Endothelial cell of hepatic sinusoid (primary cell): ENCODE results near the gene BBLN.
"Not testable (repeated sequence)": the region's sequence is repeated elsewhere in the genome, so short reads cannot be mapped to it uniquely, and the experiment has no call there.

ENCODE experiments used
- in situ Hi-C: cut with HindIII; loops from 2 replicates; pipeline ENCODE4 v1.10.0; 2017; ENCODE audit warnings: low sequenced_read_pairs

Gene BBLN

GRCh38 chr9:128162215-128163026 is 2.4 kb downstream of the BBLN start:
- in situ Hi-C loops, result no loop called here

- in situ Hi-C loops, result no loop called here
Measured at GRCh38 chr9:128163027-128163515, 3.0 kb downstream of the BBLN start.

GRCh38 chr9:128163523-128164306 is 3.6 kb downstream of the BBLN start:
- in situ Hi-C loops, result no loop called here

GRCh38 chr9:128164307-128164885 is 4.3 kb downstream of the BBLN start:
- in situ Hi-C loops, result no loop called here

GRCh38 chr9:128166169-128166568 is 6.1 kb downstream of the BBLN start:
- in situ Hi-C loops, result no loop called here

- in situ Hi-C loops, result no loop called here
Measured at GRCh38 chr9:128167209-128167608, 7.1 kb downstream of the BBLN start.

- in situ Hi-C loops, result no loop called here
Measured at GRCh38 chr9:128168731-128169308, 8.8 kb downstream of the BBLN start.

GRCh38 chr9:128169492-128169891 is 9.4 kb downstream of the BBLN start:
- in situ Hi-C loops, result no loop called here

GRCh38 chr9:128169925-128170324 is 9.9 kb downstream of the BBLN start:
- in situ Hi-C loops, result no loop called here

GRCh38 chr9:128174062-128174461 is 14.0 kb downstream of the BBLN start:
- in situ Hi-C loops, result no loop called here

GRCh38 chr9:128175102-128175563 is 15.1 kb downstream of the BBLN start:
- in situ Hi-C loops, result no loop called here

- in situ Hi-C loops, result no loop called here
Measured at GRCh38 chr9:128175726-128176125, 15.7 kb downstream of the BBLN start.

- in situ Hi-C loops, result no loop called here
Measured at GRCh38 chr9:128178806-128179431, 18.9 kb downstream of the BBLN start.

GRCh38 chr9:128180001-128180400 is 19.9 kb downstream of the BBLN start:
- in situ Hi-C loops, result no loop called here

- in situ Hi-C loops, result no loop called here
Measured at GRCh38 chr9:128180447-128180846, 20.4 kb downstream of the BBLN start.

GRCh38 chr9:128181480-128181879 is 21.4 kb downstream of the BBLN start:
- in situ Hi-C loops, result not testable (repeated sequence)

GRCh38 chr9:128182893-128183588 is 23.0 kb downstream of the BBLN start:
- in situ Hi-C loops, result no loop called here

GRCh38 chr9:128185979-128186965 is 26.2 kb downstream of the BBLN start:
- in situ Hi-C loops, result loop anchor here (5.0 kb wide), 1 partner anchor 36 kb away; no protein-coding TSS in a partner anchor

- in situ Hi-C loops, result loop anchor here (5.0 kb wide), 1 partner anchor 35 kb away; no protein-coding TSS in a partner anchor
Measured at GRCh38 chr9:128187361-128187760, 27.3 kb downstream of the BBLN start.
